D341Med (cell line): ENCODE data around the gene LY6G6C.
A peak's percentile ranks its signal among the peaks of the same experiment; 100 is the strongest.

Experiments used
- DNase-seq: peaks from one replicate; pipeline ENCODE4 v3.0.0; 2012; ENCODE audit warnings: low spot score

The LY6G6C gene

DNA sequence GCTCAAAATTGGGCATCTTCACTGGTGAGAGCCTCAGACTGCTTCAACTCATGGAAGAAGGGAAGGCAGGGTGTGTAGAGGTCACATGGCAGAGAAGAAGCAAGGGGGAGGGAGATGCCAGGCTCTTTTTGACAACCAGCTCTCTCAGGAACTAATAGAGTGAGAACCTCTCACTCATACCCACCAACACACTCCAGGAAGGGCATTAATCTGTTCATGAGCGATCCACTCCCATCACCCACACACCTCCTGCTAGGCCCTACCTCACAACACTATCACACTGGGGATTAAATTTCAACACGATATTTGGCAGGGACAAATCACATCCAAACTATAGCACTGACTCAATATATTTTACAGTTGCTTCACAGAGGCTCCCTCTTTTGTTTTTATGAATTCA is 20.3 kb upstream of the LY6G6C start:
- DNase-seq, result no peak

DNA sequence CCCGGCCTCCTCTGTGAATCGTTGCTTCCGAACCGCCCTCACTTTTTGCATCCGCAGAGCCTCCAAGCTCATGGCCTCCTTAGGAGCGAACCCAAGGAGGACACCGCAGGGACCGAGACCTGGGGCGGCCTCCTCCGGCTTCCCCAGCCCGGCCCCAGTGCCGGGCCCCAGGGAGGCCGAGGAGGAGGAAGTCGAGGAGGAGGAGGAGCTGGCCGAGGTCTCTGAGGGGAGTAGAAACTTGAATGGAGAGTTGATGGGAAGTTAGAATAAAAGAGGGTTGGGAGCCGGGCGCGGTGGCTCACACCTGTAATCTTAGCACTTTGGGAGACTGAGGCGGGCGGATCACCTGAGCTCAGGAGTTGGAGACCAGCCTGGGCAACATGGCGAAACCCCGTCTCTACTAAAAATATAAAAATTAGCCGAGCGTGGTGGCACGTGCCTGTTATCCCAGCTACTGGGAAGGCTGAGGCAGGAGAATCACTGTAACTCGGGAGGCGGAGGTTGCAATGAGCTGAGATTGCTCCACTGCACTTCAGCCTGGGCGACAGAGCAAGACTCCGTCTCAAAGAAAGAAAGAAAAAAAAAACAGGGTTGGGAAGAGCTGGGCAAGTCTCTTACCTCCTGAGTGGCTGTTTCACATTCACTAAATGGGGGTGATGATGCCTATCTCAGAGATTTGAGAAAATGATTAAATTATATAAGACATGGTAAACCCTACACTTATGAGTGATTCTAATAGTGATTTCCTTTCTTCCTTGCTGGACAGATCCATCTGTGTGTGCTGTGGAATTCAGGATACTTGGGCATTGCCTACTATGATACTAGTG is 19.1 kb upstream of the LY6G6C start:
- no peak for DNase-seq

DNA sequence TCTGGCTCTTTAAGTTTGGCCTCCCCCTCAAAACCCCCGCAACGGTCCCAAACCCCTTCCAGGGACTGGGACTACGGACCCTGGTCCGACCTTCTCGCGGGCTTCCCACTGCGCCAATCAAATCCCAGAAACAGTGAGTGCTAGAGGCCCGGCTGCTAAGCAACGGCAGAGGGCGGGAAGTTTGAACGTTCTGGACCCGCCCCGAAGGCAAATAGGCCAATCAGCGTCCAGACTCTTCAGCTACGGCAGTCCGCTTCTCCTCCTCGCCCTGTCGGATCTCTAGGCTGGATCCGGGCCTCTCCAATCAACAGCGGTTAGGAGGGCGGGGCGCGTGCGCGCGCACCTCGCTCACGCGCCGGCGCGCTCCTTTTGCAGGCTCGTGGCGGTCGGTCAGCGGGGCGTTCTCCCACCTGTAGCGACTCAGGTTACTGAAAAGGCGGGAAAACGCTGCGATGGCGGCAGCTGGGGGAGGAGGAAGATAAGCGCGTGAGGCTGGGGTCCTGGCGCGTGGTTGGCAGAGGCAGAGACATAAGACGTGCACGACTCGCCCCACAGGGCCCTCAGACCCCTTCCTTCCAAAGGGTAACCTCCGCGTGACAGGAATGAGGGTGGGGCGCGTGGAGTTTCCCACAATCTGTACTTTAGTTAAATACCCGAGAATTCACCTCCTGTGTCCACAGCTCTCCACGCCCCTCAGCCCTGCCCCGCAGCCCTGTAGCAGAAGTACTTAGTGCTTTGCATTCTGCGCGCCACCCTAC is 18.3 kb upstream of the LY6G6C start, which contains the start of gene MSH5:
Gene MSH5, plus strand, starts transcription at position 367 of the 758 bp plus-strand sequence. CDS start 462 bp downstream, outside the sequence.
- DNase-seq, result peak; percentile 94

DNA sequence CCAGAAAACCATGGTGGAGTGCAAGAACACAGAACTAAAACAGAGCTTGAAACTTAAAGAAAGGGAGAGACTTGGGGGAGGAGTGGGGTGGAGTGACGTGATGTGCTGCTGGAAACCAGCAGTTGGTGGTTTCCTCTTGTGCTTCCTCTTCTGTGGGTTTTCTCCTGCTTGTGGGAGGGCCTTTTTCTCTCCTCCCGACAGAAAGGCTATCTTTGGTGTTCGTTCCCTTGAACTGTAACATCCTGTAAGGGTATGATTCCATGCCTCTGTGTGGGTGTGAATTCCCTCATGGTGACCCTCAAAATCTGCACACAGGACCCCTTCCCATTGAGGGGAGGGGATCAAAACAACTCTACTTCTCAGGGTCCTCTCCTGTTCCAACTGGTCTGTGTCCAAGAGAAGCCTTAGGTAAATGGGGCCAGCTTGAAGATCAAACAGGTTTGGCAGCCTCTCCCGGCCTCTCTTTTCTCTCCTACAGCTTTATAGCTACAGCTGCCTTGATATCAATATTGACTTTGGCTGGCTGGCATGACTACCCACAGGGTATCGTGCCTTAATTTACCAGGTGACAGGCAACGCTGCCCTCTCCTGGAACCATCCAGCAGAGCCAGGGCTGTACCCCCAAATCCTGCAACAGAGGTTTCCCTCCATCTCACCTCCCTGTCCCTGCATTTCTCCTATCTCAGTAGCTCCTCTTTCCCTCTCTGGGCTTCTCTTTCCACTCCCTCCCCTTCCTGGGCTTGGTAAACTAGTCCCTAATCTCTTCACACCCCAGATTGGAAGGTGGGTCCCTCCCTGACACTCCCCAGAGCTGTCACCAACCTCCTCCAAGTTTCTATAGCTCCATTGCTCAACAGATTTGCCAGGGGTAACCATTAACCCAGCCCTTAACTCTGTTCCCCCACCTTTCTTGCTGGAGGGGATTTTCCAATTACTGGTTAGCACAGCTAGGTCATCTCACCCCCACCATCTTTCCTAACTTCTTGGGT is 16.7 kb upstream of the LY6G6C start:
- no peak for DNase-seq

DNA sequence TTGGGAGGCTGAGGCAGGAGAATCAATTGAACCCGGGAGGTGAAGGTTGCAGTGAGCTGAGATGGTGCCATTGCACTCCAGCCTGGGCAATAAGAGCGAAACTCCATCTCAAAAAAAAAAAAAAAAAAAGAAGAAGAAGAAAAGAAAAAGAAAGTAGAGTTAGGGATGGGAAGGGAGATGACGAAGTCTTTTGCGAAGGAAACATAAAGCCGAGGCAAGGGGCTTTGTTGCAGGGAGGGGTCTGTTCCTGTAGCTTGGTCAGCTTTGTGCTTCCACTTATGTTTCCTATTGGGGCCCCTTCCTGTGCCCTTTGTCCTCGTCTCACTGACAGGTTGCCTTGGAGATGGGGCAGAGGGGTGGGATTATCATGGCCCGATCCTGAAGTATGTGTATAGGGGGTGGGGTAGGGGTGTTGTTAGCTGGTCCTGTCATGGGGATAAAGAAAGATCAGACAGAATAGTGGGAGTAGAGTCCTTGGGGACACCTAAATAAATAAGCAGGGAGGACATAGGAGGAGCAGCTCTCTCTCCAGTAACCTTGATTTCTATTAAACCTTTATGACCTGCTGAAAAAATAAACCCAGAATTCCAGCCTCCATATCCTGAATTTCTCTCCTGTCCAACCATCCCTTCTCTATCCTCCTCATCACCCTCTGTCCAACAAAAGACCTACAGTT is 15.9 kb upstream of the LY6G6C start:
- no peak for DNase-seq

DNA sequence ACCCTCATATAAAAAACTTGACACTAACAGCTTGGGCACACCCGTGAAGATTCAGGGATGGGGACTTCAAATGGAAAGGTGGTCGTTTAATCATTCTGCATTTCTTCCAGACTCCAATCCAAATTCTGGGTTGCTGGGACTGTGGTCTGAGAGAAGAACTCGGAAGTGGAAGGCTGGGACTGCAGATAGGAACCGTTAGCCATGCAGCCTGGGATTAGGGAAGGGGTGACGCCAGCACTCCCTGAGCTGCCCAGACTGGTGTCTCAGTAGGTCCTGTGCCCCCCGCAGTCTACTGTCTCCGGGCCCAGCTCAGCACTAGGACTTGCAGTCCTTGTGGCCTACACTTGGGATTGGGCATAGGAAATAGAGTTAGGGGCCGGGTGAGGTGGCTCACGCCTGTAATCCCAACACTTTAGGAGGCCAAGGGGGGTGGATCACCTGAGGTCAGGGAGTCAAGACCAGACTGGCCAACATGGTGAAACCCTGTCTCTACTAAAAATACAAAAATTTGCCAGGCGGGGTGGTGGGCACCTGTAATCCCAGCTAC is 15.3 kb upstream of the LY6G6C start:
- no peak for DNase-seq

DNA sequence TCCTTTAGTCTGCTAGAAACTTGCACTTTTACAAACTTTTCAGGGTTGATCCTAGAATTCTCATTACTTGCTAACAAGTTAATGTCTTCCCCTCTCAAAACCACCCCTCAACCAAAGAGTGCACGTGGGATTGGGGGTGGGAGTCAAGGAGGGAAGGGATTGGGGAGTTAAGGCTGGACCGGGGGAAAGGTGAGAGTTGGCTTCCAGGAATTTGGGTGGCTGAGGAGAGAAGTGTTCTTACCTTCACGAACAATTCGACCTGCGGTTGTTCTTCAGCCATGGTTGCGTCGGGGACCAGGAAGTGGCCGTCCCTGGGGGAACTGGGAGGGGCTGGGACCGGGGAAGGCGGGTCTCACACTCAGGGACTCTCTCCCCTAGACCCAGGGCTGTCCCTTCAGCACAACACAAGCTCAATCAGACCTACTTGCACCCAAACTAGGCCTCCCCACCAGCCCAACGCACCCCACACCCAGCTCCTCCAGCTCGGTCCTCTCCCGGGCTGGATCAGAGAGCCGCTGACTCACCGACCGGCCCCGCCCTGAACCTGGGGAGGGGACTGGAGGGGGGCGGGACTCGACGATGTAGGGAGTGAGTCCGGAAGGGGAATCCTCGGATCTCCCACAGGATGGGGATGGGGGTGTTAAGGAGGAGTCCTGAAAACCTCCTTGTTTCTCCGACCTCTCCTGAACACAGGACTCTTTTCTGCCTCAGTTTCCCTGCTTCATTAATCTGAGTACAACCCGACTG is 14.6 kb upstream of the LY6G6C start, which contains the start of gene CLIC1:
Gene CLIC1, minus strand, starts transcription at position 510 of the 747 bp plus-strand sequence. Its CDS starts 230 bp downstream, at position 280.
- DNase-seq, result no peak

DNA sequence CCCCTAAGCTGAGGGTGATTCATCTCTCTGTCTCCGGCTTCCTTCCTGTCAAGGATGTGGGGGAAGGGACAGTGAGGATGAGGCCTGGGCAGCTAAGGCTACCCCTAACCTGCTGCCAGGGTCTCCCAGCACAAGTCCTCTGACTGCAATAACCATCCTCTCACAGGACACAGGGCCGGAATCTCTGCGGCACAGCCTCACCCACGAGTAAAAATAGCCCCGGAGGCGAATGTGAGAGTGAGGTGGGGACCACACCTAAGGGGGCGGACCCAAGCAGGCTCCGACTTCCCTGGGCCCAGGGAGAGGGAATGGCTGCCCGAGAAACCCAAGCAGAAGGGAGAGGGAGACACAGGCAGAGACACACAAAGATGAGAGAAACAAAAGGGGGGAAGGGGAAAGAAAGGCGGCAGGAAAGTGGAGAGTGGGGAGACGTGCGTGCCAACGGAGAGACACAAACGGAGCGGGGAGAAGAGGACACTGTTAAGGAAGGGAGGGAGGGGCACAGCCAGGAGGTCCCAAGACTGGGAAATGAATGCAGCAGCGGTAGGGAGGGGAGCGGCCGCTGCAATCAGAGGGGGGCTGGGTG is 13.4 kb upstream of the LY6G6C start:
- DNase-seq, result no peak

DNA sequence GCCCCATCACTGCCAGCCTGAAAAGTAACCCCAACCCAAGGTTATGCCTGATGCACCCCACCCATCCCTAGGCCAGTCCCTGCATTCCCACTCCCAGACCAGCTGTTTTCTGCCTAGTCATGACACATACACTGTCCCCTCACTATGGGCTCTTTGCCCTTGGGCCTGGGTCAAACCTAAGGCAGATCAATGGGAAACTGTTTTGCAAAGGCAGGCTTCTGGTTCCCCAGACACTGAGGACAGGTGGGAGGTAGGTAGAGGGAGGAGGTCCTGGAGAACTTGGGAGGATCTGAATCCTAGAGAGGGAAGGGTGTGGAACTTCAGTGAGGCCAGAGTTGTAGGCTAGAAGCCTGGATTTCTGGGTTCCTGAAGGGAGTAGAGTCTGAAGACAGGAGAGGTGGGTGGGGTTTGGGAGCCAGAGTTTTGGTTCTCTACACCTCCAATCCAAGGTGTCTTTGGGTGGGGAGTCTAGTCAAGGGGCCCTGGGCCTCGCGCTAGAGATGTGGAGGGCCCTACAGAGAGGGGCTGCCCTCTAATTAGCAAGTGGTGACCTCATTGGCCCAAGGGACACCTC is 12.8 kb upstream of the LY6G6C start:
- no peak for DNase-seq

DNA sequence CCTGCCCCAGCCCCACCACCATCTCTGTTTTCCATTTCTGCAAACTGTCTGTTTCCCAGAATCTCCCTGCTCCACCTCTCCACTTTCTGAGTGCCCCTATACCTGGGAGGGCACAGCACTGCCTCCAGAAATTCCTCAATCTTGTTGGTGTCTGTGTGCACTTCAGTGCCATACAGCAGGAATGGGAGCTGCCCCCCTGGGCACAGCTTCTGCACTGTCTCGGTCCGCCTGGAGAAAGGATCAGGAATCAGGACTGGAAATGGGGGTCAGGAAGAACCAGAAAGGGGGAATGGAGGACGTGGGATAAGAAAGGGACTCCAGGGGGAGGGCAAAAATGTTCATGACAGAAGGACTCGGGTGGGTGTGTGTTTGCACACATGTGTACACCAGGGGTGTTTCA is 12.2 kb upstream of the LY6G6C start:
- DNase-seq, result no peak

DNA sequence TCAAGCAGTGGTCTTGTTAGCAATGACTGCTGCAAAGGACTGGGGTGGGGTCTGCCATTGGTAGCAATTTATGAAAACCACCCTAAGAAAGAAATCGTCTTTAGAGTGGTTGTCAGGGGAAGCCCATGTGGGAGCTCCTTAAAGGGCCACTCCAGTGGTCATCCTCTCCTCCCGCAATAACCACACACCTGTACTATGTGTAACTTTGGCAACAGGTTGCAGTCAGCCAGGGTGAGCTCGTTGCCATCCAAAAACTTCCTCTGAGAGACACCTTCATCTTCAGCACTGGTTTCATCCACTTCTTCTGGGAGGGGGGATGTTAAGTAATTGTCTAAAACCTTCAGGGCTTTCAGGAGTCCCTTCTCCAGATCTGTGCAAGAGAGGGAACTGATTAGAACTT is 10.5 kb upstream of the LY6G6C start:
- no peak for DNase-seq

DNA sequence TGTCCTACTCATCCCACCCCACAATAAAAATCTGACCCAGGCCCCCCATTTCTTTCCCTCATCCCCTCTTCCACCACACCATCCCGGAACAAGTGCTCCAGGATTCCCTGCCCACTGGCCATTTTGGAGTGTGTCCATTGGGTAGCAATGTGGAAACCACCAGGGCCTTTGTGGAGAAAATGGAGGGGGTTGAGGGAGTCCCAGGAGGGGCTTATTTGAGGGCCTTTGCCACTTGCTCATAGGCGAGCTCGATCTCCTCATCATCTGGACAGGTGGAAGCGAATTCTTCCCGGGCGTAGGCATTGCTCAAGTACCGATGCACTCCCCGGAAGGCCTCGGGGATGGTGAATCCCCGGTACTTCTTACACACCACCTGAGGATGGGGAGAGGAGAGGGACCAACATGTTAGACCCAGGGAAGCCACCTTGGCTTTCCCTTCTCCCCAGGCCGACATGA is 9.1 kb upstream of the LY6G6C start:
- no peak for DNase-seq

DNA sequence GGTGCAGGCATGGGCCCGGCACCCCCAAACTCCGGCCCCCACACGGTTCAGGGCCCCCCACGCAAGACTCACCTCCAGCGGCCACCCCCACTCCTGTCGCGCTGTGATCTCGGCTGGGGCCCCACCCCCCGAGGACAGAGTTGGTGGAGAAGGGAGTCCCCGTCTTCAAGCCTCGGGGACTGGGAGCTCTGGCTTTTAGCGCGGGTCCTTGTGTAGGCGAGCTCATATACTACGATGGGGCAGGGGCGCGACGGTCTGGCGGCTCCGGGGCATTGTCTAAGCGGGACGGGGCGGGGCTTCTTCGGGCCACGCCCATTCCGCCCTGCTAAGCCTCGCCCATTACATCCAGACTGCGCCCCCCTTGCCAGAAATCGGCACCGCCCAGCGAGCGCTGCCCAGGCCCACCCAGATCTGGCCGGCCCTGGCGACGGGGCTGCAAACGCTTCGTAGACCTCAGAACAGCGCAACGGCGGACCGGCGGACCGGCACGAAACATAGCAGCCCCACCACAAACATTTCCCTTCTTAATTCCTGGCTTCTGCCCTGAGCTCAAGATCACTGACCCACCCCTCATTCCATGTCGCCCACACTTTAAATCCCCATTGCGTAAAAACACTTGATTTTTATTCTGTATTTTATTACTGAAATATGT is 8.6 kb upstream of the LY6G6C start:
- peak; percentile 92 for DNase-seq

DNA sequence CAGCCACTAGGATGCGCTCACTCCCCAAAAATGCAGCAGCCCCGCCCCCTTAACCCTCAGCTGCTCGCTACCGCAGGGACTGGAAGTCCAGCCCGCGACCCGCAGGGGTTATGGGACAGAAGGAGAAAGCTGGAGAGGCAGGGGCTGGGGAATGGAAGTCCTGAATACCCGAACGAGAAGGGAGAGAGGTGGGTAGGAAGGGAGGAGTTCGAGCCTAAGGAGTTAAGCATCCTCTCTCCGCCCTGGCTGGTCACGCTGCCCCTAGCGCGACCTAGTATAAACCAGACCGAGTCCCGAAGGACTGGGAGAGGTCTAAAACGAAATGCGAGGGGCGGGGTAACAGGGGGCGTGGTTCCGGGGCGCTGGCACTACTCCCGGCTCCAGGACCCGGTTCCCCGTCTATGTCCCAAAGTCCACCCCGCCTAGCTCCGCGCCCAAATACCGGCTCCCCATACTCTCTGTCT is 8.0 kb upstream of the LY6G6C start:
- DNase-seq, result peak; percentile 88

DNA sequence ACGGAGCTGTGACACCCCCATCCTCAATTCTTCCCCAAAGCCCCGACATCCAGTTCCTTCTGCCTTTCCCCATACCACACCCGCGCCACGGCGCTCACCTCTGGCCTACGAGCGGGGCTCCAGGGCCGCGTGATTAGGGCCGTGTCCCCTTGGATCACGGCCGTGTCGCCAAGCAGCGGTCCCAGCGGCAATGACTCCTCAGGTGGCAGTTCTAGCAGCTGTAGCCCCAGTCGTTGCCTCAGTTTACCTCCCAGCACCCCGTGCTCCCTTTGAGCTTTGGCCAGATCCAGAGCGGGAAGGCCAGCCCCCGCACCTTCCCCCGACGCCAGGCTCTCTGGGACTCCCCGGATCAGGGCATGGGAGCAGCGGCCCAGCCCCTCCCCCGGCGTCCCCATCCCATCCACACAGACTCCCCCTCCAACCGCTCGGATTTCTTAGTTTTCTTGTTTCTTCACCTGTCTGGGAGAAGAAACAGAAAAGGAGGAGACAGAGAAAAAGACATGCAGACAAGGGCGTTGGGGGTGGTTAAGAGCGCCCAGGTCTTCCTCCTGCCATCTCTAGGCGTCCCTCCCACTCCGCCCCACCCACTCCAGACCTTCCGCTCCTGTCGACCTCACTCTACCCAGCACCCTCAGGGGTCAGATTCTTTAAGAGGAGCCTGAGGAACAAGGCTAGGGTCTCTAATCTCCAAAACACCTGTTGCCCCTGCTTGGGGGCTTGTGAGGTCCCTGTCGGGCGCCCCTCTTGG is 7.4 kb upstream of the LY6G6C start, which contains the start of gene DDAH2:
Gene DDAH2, minus strand, starts transcription at position 533 of the 748 bp plus-strand sequence. Its CDS starts 138 bp downstream, at position 395.
- no peak for DNase-seq

DNA sequence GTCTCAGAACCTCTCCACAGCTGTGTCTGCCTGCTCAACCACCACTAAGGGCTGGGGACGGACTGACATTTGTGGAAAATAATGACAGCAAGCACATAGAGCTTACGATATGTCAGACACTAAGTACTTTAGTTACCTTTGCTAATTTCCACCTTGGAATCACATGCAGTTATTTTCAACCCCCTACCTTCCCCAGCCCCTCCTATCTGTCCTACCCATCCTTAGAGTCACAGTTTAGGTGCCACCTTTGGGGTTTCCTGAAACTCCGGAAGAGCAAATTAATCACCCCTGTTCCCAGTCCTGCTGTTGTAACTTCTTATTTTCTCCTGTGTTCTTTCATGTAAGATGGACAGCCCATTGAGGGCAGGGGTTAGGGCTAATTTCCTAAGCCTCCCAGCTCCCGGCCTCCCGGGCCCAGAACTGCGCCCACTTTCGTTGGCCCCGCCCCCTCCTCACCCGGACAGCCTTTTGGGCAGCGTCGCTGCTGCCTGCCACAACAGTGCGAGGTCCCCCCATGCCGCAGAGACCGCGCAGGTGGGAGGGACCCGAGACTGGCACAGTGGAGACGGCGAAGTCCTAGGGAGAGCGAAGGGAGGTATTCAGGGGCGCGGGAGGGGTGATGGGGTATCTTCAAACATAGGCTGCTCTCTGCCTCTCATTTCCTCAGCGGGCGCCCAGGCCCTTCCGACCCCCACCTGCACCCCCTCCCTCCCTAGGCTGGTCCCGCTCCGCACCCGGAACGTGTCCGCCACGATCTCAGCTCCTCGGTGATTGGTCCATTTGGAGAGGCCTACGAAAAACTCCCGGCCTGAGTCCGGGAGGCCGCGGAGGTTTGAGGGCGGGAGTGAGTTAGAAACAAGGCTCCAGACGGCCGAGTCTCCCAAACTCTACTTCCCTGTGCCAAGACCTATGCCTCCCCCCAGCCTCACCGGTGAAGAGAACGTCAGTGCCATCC is 6.4 kb upstream of the LY6G6C start:
- DNase-seq, result no peak
